ENCODE measurements around the gene PTPRM. TPM values are rescaled to one million over a fixed set of nuclear protein-coding genes. Genes with fewer than 3 reads are reported as not detected.
A peak's percentile ranks its signal among the peaks of the same experiment; 100 is the strongest.

PTPRM gene
- polyA plus RNA-seq, 2 of the 4 experiments (the other 2 are of a cell fraction), result 44.5 to 199 TPM

GRCh38 chr18:7597500-7597899 is 30.4 kb downstream of the PTPRM start:
- ChIA-PET POLR2A (no interaction called here), CTCF (no interaction called here)
- Histone ChIP-seq H3K4me1 (peaks cover 28% of the 10 kb centered on the region; the same call in 2 of the 3 replicates), H3K4me2 (no peak overlapping the region), H3K4me3 (no peak overlapping the region), H3K27ac (no peak overlapping the region; a peak in 1 of 6 replicates), H3K9me3 (peaks cover 9% of the 10 kb centered on the region; the same call in 2 of the 3 replicates)
- FAIRE-seq (no peak), ATAC-seq (no peak), DNase-seq (ENCODE audit: low read depth in 1 of 2, low spot score in 1 of 2) (no peak)
- no peak for TF ChIP-seq RAD21 (conservative IDR thresholded peaks at IDR 0.05 in 1 of 2, IDR thresholded peaks at IDR 0.05 in 1 of 2)
- 95% methylated on average over 3 of the region's 3 CpGs for WGBS (ENCODE audit: missing lambda C conversion rate)

- H3K4me3 ChIP-seq, result no peak overlapping the region
- no peak for DNase-seq (ENCODE audit: low read depth in 1 of 2, low spot score in 1 of 2)
- TF ChIP-seq RAD21 (conservative IDR thresholded peaks at IDR 0.05 in 1 of 2, IDR thresholded peaks at IDR 0.05 in 1 of 2) (no peak), HDAC2 (IDR thresholded peaks at IDR 0.05) (no peak), MAFK (IDR thresholded peaks at IDR 0.05; ENCODE audit: partially characterized antibody) (peak; percentile 93)
- POLR2A ChIA-PET, result no interaction called here
- H3K4me2 ChIP-seq, result no peak overlapping the region
- WGBS (ENCODE audit: missing lambda C conversion rate), result 94% methylated on average over 7 of the region's 7 CpGs
- CTCF ChIA-PET, result no interaction called here
- H3K9me3 ChIP-seq, result peaks cover 9% of the 10 kb centered on the region; the same call in 2 of the 3 replicates
- no peak overlapping the region for H3K27ac ChIP-seq
- H3K4me1 ChIP-seq, result peaks cover 24% of the 10 kb centered on the region; the same call in 2 of the 3 replicates
- FAIRE-seq, result no peak
- no peak for ATAC-seq
These were observed 31.3 kb downstream of the PTPRM start for GRCh38 chr18:7598167-7599047.

- POLR2A ChIA-PET, result no interaction called here
These were observed 32.9 kb downstream of the PTPRM start for GRCh38 chr18:7600036-7600435.

GRCh38 chr18:7600528-7601245 is 33.6 kb downstream of the PTPRM start:
- Histone ChIP-seq H3K4me1 (peaks cover 18% of the 10 kb centered on the region; the same call in 2 of the 3 replicates), H3K27ac (no peak overlapping the region), H3K4me3 (no peak overlapping the region), H3K9me3 (peaks cover 9% of the 10 kb centered on the region; the same call in 2 of the 3 replicates), H3K4me2 (no peak overlapping the region)
- CTCF ChIA-PET, result no interaction called here
- TF ChIP-seq EHMT2 (IDR thresholded peaks at IDR 0.05; ENCODE audit: low read depth) (no peak), CTCF (IDR thresholded peaks at IDR 0.05) (no peak), JUN (IDR thresholded peaks at IDR 0.05) (no peak), CBX8 (IDR thresholded peaks at IDR 0.05) (no peak), RARB (CRISPR knock-in tag; IDR thresholded peaks at IDR 0.05) (no peak), BHLHE40 (IDR thresholded peaks at IDR 0.05; ENCODE audit: low read depth, low read length) (no peak), RCOR1 (IDR thresholded peaks at IDR 0.05; ENCODE audit: low read depth, low read length) (no peak), NFE2L2 (conservative IDR thresholded peaks at IDR 0.05; ENCODE audit: low read length) (no peak), ATOH8 (CRISPR knock-in tag; IDR thresholded peaks at IDR 0.05; ENCODE audit: low read depth) (no peak), JUNB (IDR thresholded peaks at IDR 0.05) (no peak), HOXB13 (CRISPR knock-in tag; IDR thresholded peaks at IDR 0.05; ENCODE audit: low read depth) (no peak), SREBF2 (IDR thresholded peaks at IDR 0.05) (no peak), TFCP2L1 (CRISPR knock-in tag; IDR thresholded peaks at IDR 0.05) (no peak), FOXS1 (CRISPR knock-in tag; IDR thresholded peaks at IDR 0.05) (no peak), ZFP36 (IDR thresholded peaks at IDR 0.05; ENCODE audit: borderline replicate concordance, partially characterized antibody) (no peak), RAD21 (conservative IDR thresholded peaks at IDR 0.05 in 1 of 2, IDR thresholded peaks at IDR 0.05 in 1 of 2) (no peak), RFX5 (IDR thresholded peaks at IDR 0.05) (no peak), HOXB5 (CRISPR knock-in tag; IDR thresholded peaks at IDR 0.05) (no peak), HES2 (IDR thresholded peaks at IDR 0.05) (no peak), ZNF302 (CRISPR knock-in tag; IDR thresholded peaks at IDR 0.05) (no peak)
- ATAC-seq, result no peak
- WGBS (ENCODE audit: missing lambda C conversion rate), result 99% methylated on average over 10 of the region's 13 CpGs
- FAIRE-seq, result no peak
- POLR2A ChIA-PET, result no interaction called here
- DNase-seq (ENCODE audit: low read depth in 1 of 2, low spot score in 1 of 2), result no peak

More at GRCh38 chr18:7600036-7600435, 32.9 kb downstream of the PTPRM start:
- peaks cover 9% of the 10 kb centered on the region; the same call in 2 of the 3 replicates for H3K9me3 ChIP-seq
- FAIRE-seq, result no peak
- CTCF ChIA-PET, result no interaction called here
- 98% methylated on average over 6 of the region's 6 CpGs for WGBS (ENCODE audit: missing lambda C conversion rate)
- H3K4me3 ChIP-seq, result no peak overlapping the region
- H3K4me1 ChIP-seq, result peaks cover 22% of the 10 kb centered on the region; the same call in 2 of the 3 replicates
- no peak for ATAC-seq
- no peak overlapping the region for H3K27ac ChIP-seq
- no peak for DNase-seq (ENCODE audit: low read depth in 1 of 2, low spot score in 1 of 2)
- TF ChIP-seq HEYL (CRISPR knock-in tag; IDR thresholded peaks at IDR 0.05) (no peak), HOXB5 (CRISPR knock-in tag; IDR thresholded peaks at IDR 0.05) (no peak), BHLHE40 (IDR thresholded peaks at IDR 0.05; ENCODE audit: low read depth, low read length) (no peak), PBX3 (IDR thresholded peaks at IDR 0.05) (no peak), HDAC2 (IDR thresholded peaks at IDR 0.05) (no peak)
- no peak overlapping the region for H3K4me2 ChIP-seq
